AG09319 (cell line): ENCODE measurements around the gene HHATL.
A peak's percentile ranks its signal among the peaks of the same experiment; 100 is the strongest.

Experiments
- DNase-seq: peaks from one replicate; pipeline ENCODE4 v3.0.0-alpha.2; 2010; ENCODE audit warnings: low read depth; ENCODE audit errors: extremely low read depth
- TF ChIP-seq, protein P1 (sequence below): IDR thresholded peaks from 2 replicates; pipeline ENCODE4 v1.5.1; 2011; ENCODE audit warnings: low read depth, mild to moderate bottlenecking, inconsistent platforms, low read length, moderate library complexity

Gene HHATL, protein sequence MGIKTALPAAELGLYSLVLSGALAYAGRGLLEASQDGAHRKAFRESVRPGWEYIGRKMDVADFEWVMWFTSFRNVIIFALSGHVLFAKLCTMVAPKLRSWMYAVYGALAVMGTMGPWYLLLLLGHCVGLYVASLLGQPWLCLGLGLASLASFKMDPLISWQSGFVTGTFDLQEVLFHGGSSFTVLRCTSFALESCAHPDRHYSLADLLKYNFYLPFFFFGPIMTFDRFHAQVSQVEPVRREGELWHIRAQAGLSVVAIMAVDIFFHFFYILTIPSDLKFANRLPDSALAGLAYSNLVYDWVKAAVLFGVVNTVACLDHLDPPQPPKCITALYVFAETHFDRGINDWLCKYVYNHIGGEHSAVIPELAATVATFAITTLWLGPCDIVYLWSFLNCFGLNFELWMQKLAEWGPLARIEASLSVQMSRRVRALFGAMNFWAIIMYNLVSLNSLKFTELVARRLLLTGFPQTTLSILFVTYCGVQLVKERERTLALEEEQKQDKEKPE

DNA sequence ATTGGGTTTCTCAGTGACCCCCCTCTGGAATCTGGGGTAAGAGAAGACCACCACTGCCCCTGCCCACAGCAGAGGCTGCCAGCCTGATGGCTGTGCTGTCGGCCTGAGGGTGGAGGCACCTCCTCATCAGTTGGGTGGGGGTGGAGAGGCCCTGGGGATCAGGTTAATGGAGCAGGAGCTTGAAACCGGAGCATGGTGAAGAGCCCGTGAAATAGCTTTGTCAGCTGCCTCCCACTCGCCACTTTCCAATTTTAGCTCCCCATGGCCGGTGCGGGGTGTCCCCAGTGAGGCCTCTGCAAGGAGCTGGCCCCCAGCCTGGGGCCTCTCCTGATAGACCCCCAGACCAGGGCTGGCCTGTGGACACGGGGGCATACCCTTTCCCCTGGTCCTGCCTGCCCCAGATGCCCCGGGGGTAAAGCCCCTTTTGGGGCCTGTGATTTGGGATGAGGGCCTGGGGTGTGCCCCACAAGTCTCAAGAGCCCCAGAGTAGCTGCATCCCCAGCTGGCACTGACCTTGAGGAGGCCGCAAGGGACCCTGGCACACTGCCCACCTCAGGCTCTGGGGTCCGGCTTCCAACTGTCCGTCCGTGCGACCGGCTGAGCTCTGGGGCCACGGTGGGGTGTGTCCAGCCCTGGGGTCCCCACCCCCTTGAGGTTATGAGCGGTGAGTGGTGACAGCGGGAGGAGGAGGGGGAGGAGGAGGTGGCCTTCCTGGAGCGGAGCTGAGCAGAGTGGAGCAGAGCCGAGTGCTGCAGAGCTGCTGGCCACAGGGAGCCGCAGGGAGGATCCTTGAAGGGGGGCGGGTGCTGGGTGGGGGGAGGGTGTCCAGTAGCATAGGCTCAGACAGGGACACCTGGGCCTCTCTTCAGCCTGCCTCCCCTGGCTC, at the start of gene HHATL:
HHATL (minus strand) TSS at position 733 of the 886 bp plus-strand sequence. CDS start 1,972 bp downstream, outside the sequence.
- TF ChIP-seq, protein P1, sequence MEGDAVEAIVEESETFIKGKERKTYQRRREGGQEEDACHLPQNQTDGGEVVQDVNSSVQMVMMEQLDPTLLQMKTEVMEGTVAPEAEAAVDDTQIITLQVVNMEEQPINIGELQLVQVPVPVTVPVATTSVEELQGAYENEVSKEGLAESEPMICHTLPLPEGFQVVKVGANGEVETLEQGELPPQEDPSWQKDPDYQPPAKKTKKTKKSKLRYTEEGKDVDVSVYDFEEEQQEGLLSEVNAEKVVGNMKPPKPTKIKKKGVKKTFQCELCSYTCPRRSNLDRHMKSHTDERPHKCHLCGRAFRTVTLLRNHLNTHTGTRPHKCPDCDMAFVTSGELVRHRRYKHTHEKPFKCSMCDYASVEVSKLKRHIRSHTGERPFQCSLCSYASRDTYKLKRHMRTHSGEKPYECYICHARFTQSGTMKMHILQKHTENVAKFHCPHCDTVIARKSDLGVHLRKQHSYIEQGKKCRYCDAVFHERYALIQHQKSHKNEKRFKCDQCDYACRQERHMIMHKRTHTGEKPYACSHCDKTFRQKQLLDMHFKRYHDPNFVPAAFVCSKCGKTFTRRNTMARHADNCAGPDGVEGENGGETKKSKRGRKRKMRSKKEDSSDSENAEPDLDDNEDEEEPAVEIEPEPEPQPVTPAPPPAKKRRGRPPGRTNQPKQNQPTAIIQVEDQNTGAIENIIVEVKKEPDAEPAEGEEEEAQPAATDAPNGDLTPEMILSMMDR = no peak
- no peak for DNase-seq

DNA sequence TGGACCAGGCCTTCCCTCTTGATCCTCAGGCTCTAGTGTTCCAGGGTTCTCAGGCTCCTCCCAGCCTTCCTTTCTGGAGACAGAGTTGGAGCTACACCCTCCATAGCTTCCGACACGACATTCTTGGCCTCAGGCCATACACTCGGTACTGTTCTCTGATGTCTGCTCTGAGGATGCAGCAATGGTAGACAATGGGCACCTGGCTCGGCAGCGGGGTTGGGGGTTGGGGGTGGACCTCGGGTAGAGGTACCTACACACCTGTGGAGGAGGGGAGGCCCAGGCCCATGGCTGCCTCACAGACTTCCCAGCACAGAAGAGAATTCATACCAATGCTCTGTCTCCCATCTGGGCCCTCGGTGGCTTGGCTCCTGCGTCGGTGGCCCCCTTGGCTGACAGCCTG, 49.0 kb upstream of the HHATL start:
- TF ChIP-seq, protein P1 = no peak
- no peak for DNase-seq

DNA sequence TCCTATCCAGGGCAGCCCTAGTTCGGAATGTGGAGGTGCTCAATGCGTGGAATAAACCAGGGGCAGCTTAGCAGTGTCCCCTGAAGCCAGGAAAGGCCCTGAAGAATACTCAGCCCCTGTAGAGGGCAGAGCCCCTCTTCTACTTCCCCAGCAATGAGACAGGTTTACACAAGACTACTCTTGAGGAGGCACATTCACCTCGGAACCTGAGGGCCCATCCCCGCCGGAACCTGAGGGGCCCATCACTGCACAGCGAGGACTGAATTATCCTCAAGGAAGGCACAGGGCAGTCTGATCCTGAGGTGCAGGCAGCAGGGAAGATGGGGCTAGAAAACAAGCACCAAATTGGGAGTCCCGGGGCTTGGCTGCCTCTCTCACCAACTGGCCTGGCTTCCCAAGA, 48.2 kb upstream of the HHATL start:
- DNase-seq = no peak
- TF ChIP-seq, protein P1 = no peak

DNA sequence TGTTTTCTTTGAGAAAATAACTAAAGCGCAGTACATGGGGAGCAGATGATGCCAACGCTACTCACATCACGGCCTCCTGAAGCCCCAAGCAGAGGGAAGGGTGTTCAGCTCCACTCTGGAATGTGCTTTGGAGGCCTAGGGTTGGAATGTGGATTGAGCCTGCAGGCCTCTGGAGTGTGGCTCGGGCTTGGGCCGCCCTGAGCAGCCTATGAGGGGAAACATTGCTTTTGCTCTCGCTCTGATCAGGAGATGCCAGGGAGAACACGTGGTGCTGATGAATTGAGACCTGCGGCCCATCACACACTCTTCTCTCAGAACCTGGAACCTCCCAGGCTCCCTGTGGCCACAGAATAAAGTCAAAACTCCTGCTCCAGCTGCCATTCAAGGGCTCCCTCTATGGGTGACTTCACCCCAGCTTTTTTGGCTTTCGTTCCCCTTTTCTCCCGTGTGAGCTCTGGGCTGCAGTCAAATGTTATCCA, 47.2 kb upstream of the HHATL start:
- DNase-seq = no peak

DNA sequence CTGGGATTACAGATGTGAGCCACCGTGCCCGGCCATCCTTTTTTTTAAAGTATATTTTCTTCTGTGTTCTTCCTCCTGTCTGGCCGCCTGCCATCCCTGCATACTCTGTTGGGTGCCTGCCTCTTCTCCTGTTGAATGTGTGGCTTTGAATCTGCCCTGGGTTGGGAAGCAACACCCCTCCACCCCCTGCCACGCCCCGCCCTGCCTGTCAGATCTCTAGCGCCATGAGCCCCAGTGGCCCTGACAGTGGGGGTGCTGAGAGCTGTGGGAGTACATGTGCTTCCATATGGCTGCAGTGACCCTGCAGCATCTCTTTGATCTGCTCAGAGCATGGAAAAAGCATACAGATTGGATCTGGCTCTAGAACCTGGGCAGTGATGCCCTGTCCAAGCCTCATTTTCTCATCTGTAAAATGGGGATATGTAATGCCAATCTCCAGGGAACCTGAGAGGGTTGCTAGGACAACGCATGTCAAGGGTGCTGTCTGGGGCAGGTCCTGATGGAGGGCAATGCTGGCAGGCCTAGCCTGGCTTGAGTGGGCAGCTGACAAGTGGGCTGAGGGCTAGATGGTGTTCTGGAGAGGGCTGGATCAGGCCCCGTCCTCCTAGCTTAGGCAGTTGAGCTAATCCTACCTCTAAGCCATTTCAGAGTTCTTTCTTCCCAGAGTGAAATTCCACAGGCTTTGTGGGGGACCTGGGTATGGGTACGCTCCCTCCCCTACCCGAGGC, 46.6 kb upstream of the HHATL start:
- TF ChIP-seq, protein P1 = no peak
- DNase-seq = no peak

More for the DNA sequence above, 47.2 kb upstream of the HHATL start:
- TF ChIP-seq, protein P1 = peak; percentile 62

DNA sequence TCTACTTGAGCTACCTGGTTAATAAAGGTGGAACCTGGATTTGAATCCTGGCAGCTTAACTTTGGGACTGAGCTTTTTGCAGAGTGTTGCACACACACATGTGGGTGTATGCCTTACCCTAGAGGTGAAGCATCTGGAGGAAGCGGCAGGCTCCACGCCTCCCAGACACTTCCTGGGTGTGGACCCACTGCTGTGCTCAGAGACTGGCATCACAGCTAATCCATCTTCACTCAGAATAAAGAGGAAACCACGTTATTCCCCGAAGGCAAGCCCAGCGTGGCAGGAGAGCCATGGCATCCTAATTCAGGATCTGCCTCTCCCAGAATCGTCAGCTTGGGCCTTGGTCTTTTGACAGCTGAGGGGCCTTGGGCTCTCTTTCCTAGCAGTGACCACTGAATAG, 45.0 kb upstream of the HHATL start:
- no peak for DNase-seq
- TF ChIP-seq, protein P1 = no peak
